Esophagus muscularis mucosa (tissue), 4 donors: ENCODE data around the gene WSCD2. TPM values are rescaled to one million over a fixed set of nuclear protein-coding genes. Genes with fewer than 3 reads are reported as not detected.

Experiments used
- DNase-seq: peaks from one replicate; pipeline ENCODE4 v3.0.0-alpha.2; 2017; ENCODE audit errors: extremely low spot score
- H3K27ac ChIP-seq, 4 donors: fragments of 200-600 bp; sonication (generic); replicated peaks in 1 of 4; 1 replicate in 3 of 4; 2 replicates in 1 of 4; pipeline ENCODE4 v1.5.1; 2016 to 2019; ENCODE audit warnings: mild to moderate bottlenecking in 1 of 4
- H3K27me3 ChIP-seq, 4 donors: fragments of 200-600 bp; sonication (generic); one replicate each; pipeline versions ENCODE4 v1.5.1 to v1.6.0; 2016 to 2019
- H3K36me3 ChIP-seq, 4 donors: fragments of 200-600 bp; sonication (generic); one replicate each; pipeline ENCODE4 v1.5.1; 2016 to 2019
- H3K4me1 ChIP-seq, 4 donors: fragments of 200-600 bp; sonication (generic); one replicate each; pipeline ENCODE4 v1.5.1; 2016 to 2019
- H3K4me3 ChIP-seq, 4 donors: fragments of 200-600 bp; sonication (generic); 1 replicate in 2 of 4; 2 replicates in 2 of 4; pipeline ENCODE4 v1.5.1; 2016 to 2019; ENCODE audit warnings: mild to moderate bottlenecking in 4 of 4, moderate library complexity in 1 of 4
- H3K9me3 ChIP-seq, 4 donors: fragments of 200-600 bp; sonication (generic); 1 replicate in 3 of 4; 2 replicates in 1 of 4; pipeline ENCODE4 v1.5.1; 2016 to 2019
- CTCF ChIP-seq, 3 experiments: fragments of 200-600 bp in 2 of 3; fragments of 450-650 bp in 1 of 3; sonication (generic) in 2 of 3; IDR thresholded peaks; one replicate each; pipeline ENCODE4 v1.5.1; 2017 to 2019; ENCODE audit warnings: antibody characterized with exemption in 3 of 3, mild to moderate bottlenecking in 2 of 3, moderate library complexity in 1 of 3
- EP300 ChIP-seq: sonication (generic); formaldehyde crosslinking; IDR thresholded peaks from one replicate; pipeline ENCODE4 v1.6.1; 2017; ENCODE audit warnings: antibody characterized with exemption
- POLR2A ChIP-seq: fragments of 450-650 bp; IDR thresholded peaks from one replicate; pipeline ENCODE4 v1.6.1; 2017; ENCODE audit warnings: antibody characterized with exemption, moderate library complexity, mild to moderate bottlenecking, low read depth
- POLR2AphosphoS5 ChIP-seq, 2 donors: sonication (generic); formaldehyde crosslinking; IDR thresholded peaks; one replicate each; pipeline ENCODE4 v1.6.1; 2017; ENCODE audit warnings: antibody characterized with exemption in 2 of 2
- WGBS: methylation state at CpG from one replicate; pipeline ENCODE4 v1.1.5; 2018; 5-methylcytosine and 5-hydroxymethylcytosine counted together
- intact Hi-C: fragments of 100-400 bp; cut with DNase I; formaldehyde crosslinking; loops from one replicate; pipeline ENCODE4 v1.15.1; 2023
- total RNA-seq, 4 donors: library from RNA; depleted of rRNA; stranded (reverse); fragments of >200 nt; gene quantifications; one replicate each; pipeline versions ENCODE4 v1.1.0 to v1.2.1, GENCODE V29; 2016

The WSCD2 gene
- total RNA-seq, 4 donors from 2014 or later: 24.7 to 47.9 (median 30.4) TPM

- no peaks in the 10 kb centered on the region for H3K36me3 ChIP-seq
- no peaks in the 10 kb centered on the region for H3K27me3 ChIP-seq
- H3K27ac ChIP-seq: no peak overlapping the region
- WGBS: 83% methylated on average over 1 of the region's 2 CpGs
- TF ChIP-seq POLR2AphosphoS5 (IDR thresholded peaks at IDR 0.05) (no peak), CTCF (IDR thresholded peaks at IDR 0.05) (no peak), EP300 (no peak), POLR2A (no peak)
- peaks cover 0 to 58% (median 46%) of the 10 kb centered on the region in 4 donors for H3K4me1 ChIP-seq
- no peak overlapping the region for H3K4me3 ChIP-seq
- H3K9me3 ChIP-seq: no peaks in the 10 kb centered on the region
- no peak for DNase-seq
- intact Hi-C loops: no loop called here
Observed at GRCh38 chr12:108179305-108179704, 50.2 kb downstream of the WSCD2 start.

- TF ChIP-seq EP300: no peak
- no peak for TF ChIP-seq CTCF (IDR thresholded peaks at IDR 0.05)
- no peak for TF ChIP-seq POLR2AphosphoS5 (IDR thresholded peaks at IDR 0.05)
- no peak for TF ChIP-seq POLR2A
- Histone ChIP-seq H3K27ac (peak overlapping the region in 3 of 4 donors; percentile 29 to 58 (median 57)), H3K9me3 (no peaks in the 10 kb centered on the region), H3K4me1 (peaks cover 0 to 58% (median 45%) of the 10 kb centered on the region in 4 donors), H3K27me3 (no peaks in the 10 kb centered on the region), H3K36me3 (no peaks in the 10 kb centered on the region), H3K4me3 (no peak overlapping the region)
- intact Hi-C loops: no loop called here
- no peak for DNase-seq
- WGBS: 59% methylated on average over 6 of the region's 7 CpGs
Observed at GRCh38 chr12:108180255-108181094, 51.4 kb downstream of the WSCD2 start.

- H3K4me3 ChIP-seq: no peak overlapping the region
- no peaks in the 10 kb centered on the region for H3K27me3 ChIP-seq
- 45% methylated on average over 7 of the region's 8 CpGs for WGBS
- H3K36me3 ChIP-seq: no peaks in the 10 kb centered on the region
- DNase-seq: no peak
- TF ChIP-seq POLR2AphosphoS5 (IDR thresholded peaks at IDR 0.05): no peak
- no peak for TF ChIP-seq EP300
- no peak for TF ChIP-seq POLR2A
- TF ChIP-seq CTCF (IDR thresholded peaks at IDR 0.05): no peak
- peaks cover 0 to 59% (median 44%) of the 10 kb centered on the region in 4 donors for H3K4me1 ChIP-seq
- peak overlapping the region in 3 of 4 donors; percentile 29 to 58 (median 57) for H3K27ac ChIP-seq
- no peaks in the 10 kb centered on the region for H3K9me3 ChIP-seq
- intact Hi-C loops: no loop called here
Observed at GRCh38 chr12:108181095-108181454, 52.0 kb downstream of the WSCD2 start.

GRCh38 chr12:108182096-108182495, 53.0 kb downstream of the WSCD2 start:
- H3K27ac ChIP-seq: peak overlapping the region in 2 of 4 donors; percentile 57 to 58
- 52% methylated on average over 4 of the region's 4 CpGs for WGBS
- TF ChIP-seq POLR2AphosphoS5 (IDR thresholded peaks at IDR 0.05): no peak
- no peak for TF ChIP-seq POLR2A
- no peak for TF ChIP-seq CTCF (IDR thresholded peaks at IDR 0.05)
- TF ChIP-seq EP300: no peak
- H3K4me1 ChIP-seq: peaks cover 0 to 59% (median 44%) of the 10 kb centered on the region in 4 donors
- H3K9me3 ChIP-seq: no peaks in the 10 kb centered on the region
- no peaks in the 10 kb centered on the region for H3K27me3 ChIP-seq
- intact Hi-C loops: no loop called here
- DNase-seq: no peak
- no peak overlapping the region for H3K4me3 ChIP-seq
- H3K36me3 ChIP-seq: no peaks in the 10 kb centered on the region
